ENCODE measurements around the gene EXOC6B. TPM values are rescaled to one million over a fixed set of nuclear protein-coding genes. Genes with fewer than 3 reads are reported as not detected.

EXOC6B gene
- total RNA-seq, 2 donors from 2014 or later = 21.3 to 28.8 TPM

DNA sequence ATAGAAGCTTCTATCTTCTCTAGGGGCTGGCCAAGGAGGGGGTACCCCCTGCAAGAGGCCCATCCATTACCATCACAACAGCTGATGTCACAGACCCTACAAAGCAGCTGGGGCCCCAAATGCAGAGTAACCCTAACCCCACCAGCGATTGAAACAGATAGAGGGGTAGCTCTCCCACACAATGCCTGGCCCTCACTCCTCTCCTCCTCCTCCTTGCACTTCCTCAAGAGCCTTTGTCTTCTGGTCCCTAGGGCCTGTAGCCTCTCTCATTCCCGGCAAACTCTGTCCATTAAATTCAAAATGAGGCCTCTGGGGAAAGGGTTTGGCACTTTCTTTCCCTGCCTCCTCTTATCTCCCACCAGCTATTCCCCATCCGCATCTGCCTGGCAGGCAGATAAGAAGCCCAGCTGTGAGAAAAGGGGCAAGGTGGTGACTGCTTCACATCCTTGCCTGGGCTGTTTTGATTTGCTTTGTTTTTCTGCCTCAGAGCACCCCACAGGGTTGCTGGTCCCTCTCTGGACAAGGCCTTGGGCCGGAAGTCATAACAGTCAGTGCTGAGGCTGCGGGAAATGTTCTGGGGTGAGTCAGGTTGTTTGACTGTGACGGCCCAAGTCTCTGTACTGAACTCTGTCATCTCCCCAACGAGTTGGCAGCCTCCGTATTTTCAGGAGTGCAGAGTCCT is 652.1 kb downstream of the EXOC6B start:
- DNase-seq = no peak
- no peak for TF ChIP-seq CTCF (IDR thresholded peaks at IDR 0.05)
- H3K9ac ChIP-seq (ENCODE audit: low read depth in 2 of 2, low read length in 2 of 2) = no peak overlapping the region
- intact Hi-C loops (cut with DNase I) = no loop called here
- H3K27me3 ChIP-seq = no peaks in the 10 kb centered on the region
- H3K4me1 ChIP-seq = no peaks in the 10 kb centered on the region
- no peak overlapping the region for H3K27ac ChIP-seq
- no peaks in the 10 kb centered on the region for H3K9me3 ChIP-seq
- H3K4me3 ChIP-seq = no peak overlapping the region
- H3K36me3 ChIP-seq = no peaks in the 10 kb centered on the region

- no peaks in the 10 kb centered on the region for H3K9me3 ChIP-seq
- H3K36me3 ChIP-seq = no peaks in the 10 kb centered on the region
- intact Hi-C loops (cut with DNase I) = no loop called here
- no peak overlapping the region for H3K9ac ChIP-seq (ENCODE audit: low read depth in 2 of 2, low read length in 2 of 2)
- H3K4me3 ChIP-seq = no peak overlapping the region
- DNase-seq = no peak
- no peak for TF ChIP-seq CTCF (IDR thresholded peaks at IDR 0.05)
- H3K27me3 ChIP-seq = no peaks in the 10 kb centered on the region
- no peaks in the 10 kb centered on the region for H3K4me1 ChIP-seq
- H3K27ac ChIP-seq = no peak overlapping the region
Measured at GRCh38 chr2:72172478-72172877, 653.4 kb downstream of the EXOC6B start.

- no peak for TF ChIP-seq CTCF (IDR thresholded peaks at IDR 0.05)
- H3K4me3 ChIP-seq = no peak overlapping the region
- H3K9ac ChIP-seq (ENCODE audit: low read depth in 2 of 2, low read length in 2 of 2) = no peak overlapping the region
- intact Hi-C loops (cut with DNase I) = no loop called here
- no peak for DNase-seq
- H3K4me1 ChIP-seq = no peaks in the 10 kb centered on the region
- no peaks in the 10 kb centered on the region for H3K27me3 ChIP-seq
- no peak overlapping the region for H3K27ac ChIP-seq
- no peaks in the 10 kb centered on the region for H3K36me3 ChIP-seq
- H3K9me3 ChIP-seq = no peaks in the 10 kb centered on the region
Measured at GRCh38 chr2:72166279-72166678, 659.6 kb downstream of the EXOC6B start.

DNA sequence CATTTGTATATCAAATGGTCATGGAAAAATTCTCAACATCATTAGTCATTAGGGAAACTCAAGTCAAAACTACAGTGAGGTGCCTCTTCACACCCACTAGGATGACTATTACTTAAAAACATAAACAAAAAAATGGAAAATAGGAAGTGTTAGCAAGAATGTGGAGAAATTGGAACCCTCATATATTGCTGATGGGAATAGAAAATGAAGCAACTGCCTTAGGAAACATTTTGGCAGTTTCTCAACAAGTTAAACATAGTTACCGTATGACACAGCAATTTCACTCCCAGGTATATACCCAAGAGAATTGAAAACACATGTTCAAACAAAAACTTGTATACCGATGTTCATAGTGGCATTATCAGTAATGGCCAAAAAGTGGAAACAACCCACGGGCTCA is 660.0 kb downstream of the EXOC6B start:
- DNase-seq = no peak

DNA sequence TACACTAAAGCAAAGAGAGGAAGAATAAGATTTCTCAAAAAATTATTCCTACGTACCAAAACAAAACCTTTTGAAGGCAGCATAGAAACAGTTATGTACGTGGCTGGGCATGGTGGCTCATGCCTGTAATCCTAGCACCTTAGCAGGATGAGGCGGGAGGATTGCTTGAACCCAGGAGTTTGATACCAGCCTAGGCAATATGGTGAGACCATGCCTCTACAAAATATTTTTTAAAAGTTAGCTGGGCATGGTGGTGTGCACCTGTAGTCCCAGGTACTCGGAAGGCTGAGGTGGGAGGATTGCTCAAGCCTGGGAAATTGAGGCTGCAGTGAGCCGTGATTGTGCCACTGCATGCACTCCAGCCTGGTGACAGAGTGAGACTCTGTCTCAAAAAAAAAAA is 663.3 kb downstream of the EXOC6B start:
- intact Hi-C loops (cut with DNase I) = no loop called here
- Histone ChIP-seq H3K4me1 (no peaks in the 10 kb centered on the region), H3K9ac (ENCODE audit: low read depth in 2 of 2, low read length in 2 of 2) (no peak overlapping the region)

More for the DNA sequence above, 660.0 kb downstream of the EXOC6B start:
- no peaks in the 10 kb centered on the region for H3K27me3 ChIP-seq
- H3K9me3 ChIP-seq = no peaks in the 10 kb centered on the region
- H3K36me3 ChIP-seq = no peaks in the 10 kb centered on the region
- TF ChIP-seq CTCF (IDR thresholded peaks at IDR 0.05) = no peak
- no peak overlapping the region for H3K27ac ChIP-seq
- intact Hi-C loops (cut with DNase I) = no loop called here
- H3K4me1 ChIP-seq = no peaks in the 10 kb centered on the region
- H3K4me3 ChIP-seq = no peak overlapping the region
- H3K9ac ChIP-seq (ENCODE audit: low read depth in 2 of 2, low read length in 2 of 2) = no peak overlapping the region

More for the DNA sequence above, 663.3 kb downstream of the EXOC6B start:
- no peaks in the 10 kb centered on the region for H3K9me3 ChIP-seq
- H3K36me3 ChIP-seq = no peaks in the 10 kb centered on the region
- no peak overlapping the region for H3K27ac ChIP-seq
- no peak for TF ChIP-seq CTCF (IDR thresholded peaks at IDR 0.05)
- H3K4me3 ChIP-seq = no peak overlapping the region
- no peaks in the 10 kb centered on the region for H3K27me3 ChIP-seq
- no peak for DNase-seq
